Measurements from ENCODE around the gene TSFM. TPM values are rescaled to one million over a fixed set of nuclear protein-coding genes. Genes with fewer than 3 reads are reported as not detected.

Gene TSFM
- total RNA-seq, 1 experiment from 2014 or later, result 53.2 TPM

DNA sequence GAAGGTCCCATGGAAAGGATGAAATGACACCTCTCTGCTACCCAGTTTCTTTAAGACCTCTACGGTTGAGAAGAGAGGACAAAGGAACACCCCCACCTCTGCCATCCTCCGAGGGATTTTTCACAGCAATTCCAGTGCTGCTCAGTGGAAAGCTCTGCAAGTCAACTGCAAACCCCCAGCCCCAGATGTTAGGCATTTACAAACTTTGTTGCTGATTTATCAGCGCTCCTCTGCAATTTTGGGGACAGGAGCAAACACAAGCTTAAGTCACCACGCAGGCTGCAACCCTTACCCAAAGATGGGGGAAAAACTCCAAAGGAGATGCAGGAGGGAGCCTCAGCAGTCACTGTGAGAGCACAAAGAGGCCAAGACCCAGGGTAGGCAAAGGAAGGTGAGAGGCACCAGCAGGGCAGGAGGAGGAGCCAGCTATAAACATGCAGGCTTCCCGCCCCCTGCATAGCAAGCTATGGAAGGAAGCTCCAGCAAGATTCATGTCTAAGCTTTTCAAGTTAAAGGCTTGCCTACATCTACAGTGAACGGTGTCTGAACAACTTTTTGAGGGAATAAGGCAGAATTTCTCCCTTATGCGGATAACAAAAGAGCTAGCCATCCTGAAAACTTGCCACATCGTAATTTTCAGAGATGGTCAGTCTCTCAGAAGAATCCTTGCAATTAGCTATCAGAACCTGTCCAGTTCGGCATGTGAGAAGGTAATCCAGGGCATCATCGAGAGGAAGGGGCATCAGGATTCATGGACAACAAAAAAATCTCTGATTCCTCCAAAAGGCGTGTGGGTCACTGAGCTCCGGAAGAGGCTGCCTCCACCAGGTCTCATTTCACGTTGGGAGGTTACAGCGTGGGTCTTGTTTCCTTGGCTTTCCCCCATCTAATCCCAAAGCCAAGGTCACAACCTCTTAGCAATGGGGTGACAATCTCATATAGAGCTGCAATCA is 60.0 kb downstream of the TSFM start:
- no TSS peak for BruUV-seq (replicated peaks)

DNA sequence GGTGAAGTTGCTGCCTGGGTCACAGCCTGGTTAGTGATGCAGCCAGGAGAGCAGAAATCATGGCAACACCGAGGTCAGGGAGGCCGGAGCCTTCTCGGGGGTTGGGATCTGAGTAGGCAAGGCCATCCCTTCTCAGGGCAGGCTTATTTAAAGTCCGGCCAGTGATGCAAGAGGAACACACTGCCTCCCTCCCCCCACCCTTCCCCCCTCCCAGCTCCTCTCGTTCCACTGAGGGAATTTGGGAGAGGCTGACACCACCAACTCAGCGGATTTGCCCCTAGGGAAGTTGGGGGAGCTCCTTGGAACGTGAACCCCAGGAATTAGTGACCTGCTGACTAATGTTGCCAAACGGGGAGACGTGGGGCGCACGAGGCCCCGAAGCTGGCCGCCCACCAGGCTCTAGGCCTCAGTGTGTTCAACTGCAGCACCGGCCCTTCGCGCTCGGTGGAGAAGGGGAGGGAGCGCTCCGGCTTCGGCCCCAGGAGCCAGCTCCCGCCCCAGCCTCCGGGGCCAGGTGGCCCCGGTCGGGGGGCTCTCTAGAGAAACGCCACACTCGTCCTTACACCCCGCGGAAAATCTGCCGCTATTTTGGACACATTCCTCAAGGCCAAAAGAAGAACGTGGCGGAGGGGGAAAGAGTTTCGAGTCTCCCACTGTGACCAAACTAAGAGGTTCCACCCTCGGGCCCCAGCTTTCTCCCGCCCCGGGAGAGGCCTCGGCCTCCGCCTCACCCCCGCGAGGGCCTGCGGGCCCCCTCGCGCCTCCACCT is 62.3 kb downstream of the TSFM start:
- DNase-seq (ENCODE audit: low read depth, low spot score) (peak; percentile 23), ATAC-seq (peak; percentile 24)
- Histone ChIP-seq H3K9me3 (ENCODE audit: control insufficient read depth in 1 of 2, insufficient read depth in 1 of 2, low read depth in 1 of 2, low read length in 2 of 2) (no peaks in the 10 kb centered on the region), H3K27me3 (ENCODE audit: insufficient read depth, low read length) (no peaks in the 10 kb centered on the region), H4K20me1 (ENCODE audit: insufficient read depth) (0 out of 2 replicates have a peak, but pooled peaks cover 6% of the 10 kb centered on the region), H3K36me3 (ENCODE audit: control insufficient read depth in 1 of 2, insufficient read depth in 2 of 2, low read length in 2 of 2) (no peaks in the 10 kb centered on the region), H3K4me3 (replicated peaks in 1 of 2; ENCODE audit: low read depth in 1 of 2, low read length in 2 of 2) (peak overlapping the region; percentile 95 to 97), H3K27ac (ENCODE audit: low read depth, low read length) (peak overlapping the region; percentile 91), H3K4me1 (ENCODE audit: control insufficient read depth in 1 of 2, insufficient read depth in 2 of 2, low read length in 2 of 2) (peaks cover 22 to 59% of the 10 kb centered on the region in 2 experiments), H2AFZ (ENCODE audit: low read depth, low read length, poor library complexity, severe bottlenecking) (no peak overlapping the region), H3K4me2 (ENCODE audit: low read length) (peak overlapping the region; percentile 95), H3K9ac (ENCODE audit: low read length) (peak overlapping the region; percentile 92), H3K79me2 (ENCODE audit: insufficient read depth, low read length) (peaks cover 65% of the 10 kb centered on the region), H3K9me2 (ENCODE audit: insufficient read depth) (no peaks in the 10 kb centered on the region)
- POLR2A ChIA-PET, result interaction anchor here (0.6 to 5.0 kb wide), 6 partner anchors 17 to 96 kb away, joined by 3 to 20 read pairs (median 5); partner anchors contain the start of gene ATP23
- intact Hi-C loops (cut with micrococcal nuclease), result no loop called here
- RAD21 ChIA-PET (ENCODE audit: low non-redundant PET in 1 of 2, low total read pairs in 2 of 2, uncharacterized antibody in 2 of 2, unreplicated experiment in 2 of 2), result interaction anchor here in 1 of 2 experiments (0.7 kb wide), 1 partner anchor 36 kb away, joined by 3 read pairs; no protein-coding TSS in a partner anchor
- peak; percentile 8; the same call in 1 of the 2 replicates for TF ChIP-seq MAX (IDR thresholded peaks at IDR 0.05)
- no peak; the same call in none of the 2 replicates for TF ChIP-seq ZFX (IDR thresholded peaks at IDR 0.05)
- TF ChIP-seq ZBTB33 (IDR thresholded peaks at IDR 0.05; ENCODE audit: extremely low read depth, insufficient replicate concordance, low read length), result no peak
- no peak for TF ChIP-seq EZH2phosphoT487 (IDR thresholded peaks at IDR 0.05; ENCODE audit: borderline replicate concordance)
- TF ChIP-seq RAD21 (IDR thresholded peaks at IDR 0.05; ENCODE audit: low read depth), result no peak
- CTCF ChIA-PET, result interaction anchor here (1.1 to 1.4 kb wide), 2 partner anchors 9 to 13 kb away, joined by 4 read pairs; no protein-coding TSS in a partner anchor
- BruUV-seq (replicated peaks), result no TSS peak

More for the DNA sequence above, 60.0 kb downstream of the TSFM start:
- ChIA-PET POLR2A (interaction anchor here (0.6 kb wide), 1 partner anchor 600 kb away, joined by 3 read pairs; no protein-coding TSS in a partner anchor), CTCF (no interaction called here), RAD21 (ENCODE audit: low non-redundant PET in 1 of 2, low total read pairs in 2 of 2, uncharacterized antibody in 2 of 2, unreplicated experiment in 2 of 2) (no interaction called here)
- TF ChIP-seq YY1 (IDR thresholded peaks at IDR 0.05; ENCODE audit: extremely low read depth, insufficient replicate concordance, low read depth, low read length), result no peak
- TF ChIP-seq SP1 (IDR thresholded peaks at IDR 0.05; ENCODE audit: low read depth), result no peak
- no peak for TF ChIP-seq SRF (IDR thresholded peaks at IDR 0.05; ENCODE audit: low read depth)
- TF ChIP-seq MAX (IDR thresholded peaks at IDR 0.05), result no peak
- TF ChIP-seq CBX3 (IDR thresholded peaks at IDR 0.05; ENCODE audit: low read depth), result no peak
- Histone ChIP-seq H4K20me1 (ENCODE audit: insufficient read depth) (0 out of 2 replicates have a peak, but pooled peaks cover 6% of the 10 kb centered on the region), H3K79me2 (ENCODE audit: insufficient read depth, low read length) (peaks cover 85% of the 10 kb centered on the region), H3K9ac (ENCODE audit: low read length) (no peak overlapping the region), H3K27ac (ENCODE audit: low read depth, low read length) (no peak overlapping the region), H3K36me3 (ENCODE audit: control insufficient read depth in 1 of 2, insufficient read depth in 2 of 2, low read length in 2 of 2) (no peaks in the 10 kb centered on the region), H3K4me1 (ENCODE audit: control insufficient read depth in 1 of 2, insufficient read depth in 2 of 2, low read length in 2 of 2) (peaks cover 22 to 66% of the 10 kb centered on the region in 2 experiments), H3K4me2 (ENCODE audit: low read length) (peak overlapping the region; percentile 28; the same call in 1 of the 2 replicates), H3K9me3 (ENCODE audit: control insufficient read depth in 1 of 2, insufficient read depth in 1 of 2, low read depth in 1 of 2, low read length in 2 of 2) (no peaks in the 10 kb centered on the region), H2AFZ (ENCODE audit: low read depth, low read length, poor library complexity, severe bottlenecking) (no peak overlapping the region), H3K4me3 (replicated peaks in 1 of 2; ENCODE audit: low read depth in 1 of 2, low read length in 2 of 2) (no peak overlapping the region), H3K9me2 (ENCODE audit: insufficient read depth) (no peaks in the 10 kb centered on the region), H3K27me3 (ENCODE audit: insufficient read depth, low read length) (no peaks in the 10 kb centered on the region)
- DNase-seq (ENCODE audit: low read depth, low spot score) (no peak), ATAC-seq (no peak)
- intact Hi-C loops (cut with micrococcal nuclease), result no loop called here
